Astrocyte (in vitro differentiated cells and primary cell): ENCODE data around the gene VPS26C. TPM values are rescaled to one million over a fixed set of nuclear protein-coding genes. Genes with fewer than 3 reads are reported as not detected.

Experiments
- DNase-seq: peaks from one replicate; pipeline ENCODE4 v3.0.0-alpha.2; 2010; ENCODE audit warnings: low read depth
- FAIRE-seq: peaks from 2 replicates; lab custom pipeline; 2011; peaks lifted over from hg19 to GRCh38; lab: Jason Lieb, UNC
- H2AFZ ChIP-seq: 2 replicates; pipeline ENCODE4 v1.6.0; 2012; ENCODE audit warnings: low read depth, low read length, inconsistent platforms
- H3K27ac ChIP-seq: 2 replicates; pipeline ENCODE4 v1.5.1; 2011; ENCODE audit warnings: low read depth, low read length, inconsistent platforms
- H3K27me3 ChIP-seq: 2 replicates; pipeline ENCODE4 v1.6.0; 2011; ENCODE audit warnings: low read length, inconsistent platforms; ENCODE audit not compliant: insufficient read depth
- H3K36me3 ChIP-seq: 2 replicates; pipeline ENCODE4 v1.5.1; 2011; ENCODE audit warnings: low read length, inconsistent platforms; ENCODE audit not compliant: insufficient read depth
- H3K4me1 ChIP-seq: 2 replicates; pipeline ENCODE4 v1.5.1; 2011; ENCODE audit warnings: low read length, inconsistent platforms; ENCODE audit not compliant: insufficient read depth
- H3K4me2 ChIP-seq: 2 replicates; pipeline ENCODE4 v1.6.0; 2012; ENCODE audit warnings: low read length, inconsistent platforms
- H3K4me3 ChIP-seq: 2 replicates; pipeline ENCODE4 v1.5.1; 2011; ENCODE audit warnings: low read depth, mild to moderate bottlenecking, low read length, inconsistent platforms; ENCODE audit not compliant: insufficient read depth
- H3K79me2 ChIP-seq: 2 replicates; pipeline ENCODE4 v1.6.0; 2012; ENCODE audit warnings: mild to moderate bottlenecking, low read length, inconsistent platforms; ENCODE audit not compliant: insufficient read depth
- H3K9ac ChIP-seq: 2 replicates; pipeline ENCODE4 v1.6.0; 2012; ENCODE audit warnings: mild to moderate bottlenecking, low read length, inconsistent platforms
- H3K9me3 ChIP-seq: 2 replicates; pipeline ENCODE4 v1.5.1; 2012; ENCODE audit warnings: low read depth, mild to moderate bottlenecking, low read length, inconsistent platforms; ENCODE audit not compliant: insufficient read depth
- H4K20me1 ChIP-seq: 2 replicates; pipeline ENCODE4 v1.6.0; 2012; ENCODE audit warnings: low read length, inconsistent platforms; ENCODE audit not compliant: insufficient read depth
- H3K27ac Mint-ChIP-seq: one replicate; pipeline ENCODE4 v1.8.0; 2021; ENCODE audit warnings: mild to moderate bottlenecking, mixed read lengths; ENCODE audit not compliant: unreplicated experiment
- H3K27me3 Mint-ChIP-seq: one replicate; pipeline ENCODE4 v1.8.0; 2021; ENCODE audit warnings: low read depth, mixed read lengths; ENCODE audit not compliant: unreplicated experiment
- H3K36me3 Mint-ChIP-seq: one replicate; pipeline ENCODE4 v1.8.0; 2021; ENCODE audit warnings: low read depth, mixed read lengths; ENCODE audit not compliant: unreplicated experiment
- H3K4me1 Mint-ChIP-seq: one replicate; pipeline ENCODE4 v1.8.0; 2021; ENCODE audit warnings: low read depth, mixed read lengths; ENCODE audit not compliant: unreplicated experiment
- H3K4me3 Mint-ChIP-seq: one replicate; pipeline ENCODE4 v1.8.0; 2021; ENCODE audit warnings: mild to moderate bottlenecking, moderate library complexity, mixed read lengths; ENCODE audit not compliant: unreplicated experiment
- H3K9me3 Mint-ChIP-seq: one replicate; pipeline ENCODE4 v1.8.0; 2021; ENCODE audit warnings: mild to moderate bottlenecking, mixed read lengths; ENCODE audit not compliant: unreplicated experiment
- CTCF ChIP-seq: IDR thresholded peaks from 2 replicates; pipeline ENCODE4 v1.5.1; 2011; ENCODE audit warnings: low read depth, mild to moderate bottlenecking, inconsistent platforms, low read length, moderate library complexity; ENCODE audit not compliant: insufficient read depth
- EZH2 ChIP-seq: IDR thresholded peaks from 2 replicates; pipeline ENCODE4 v1.6.1; 2012; ENCODE audit warnings: mild to moderate bottlenecking, low read length, inconsistent platforms; ENCODE audit not compliant: insufficient read depth
- total RNA-seq: library from RNA; stranded (reverse); gene quantifications from 2 replicates; pipeline ENCODE4 v1.2.1, GENCODE V29; 2021

VPS26C gene
- total RNA-seq, 1 donor from 2014 or later: 52.9 TPM

DNA sequence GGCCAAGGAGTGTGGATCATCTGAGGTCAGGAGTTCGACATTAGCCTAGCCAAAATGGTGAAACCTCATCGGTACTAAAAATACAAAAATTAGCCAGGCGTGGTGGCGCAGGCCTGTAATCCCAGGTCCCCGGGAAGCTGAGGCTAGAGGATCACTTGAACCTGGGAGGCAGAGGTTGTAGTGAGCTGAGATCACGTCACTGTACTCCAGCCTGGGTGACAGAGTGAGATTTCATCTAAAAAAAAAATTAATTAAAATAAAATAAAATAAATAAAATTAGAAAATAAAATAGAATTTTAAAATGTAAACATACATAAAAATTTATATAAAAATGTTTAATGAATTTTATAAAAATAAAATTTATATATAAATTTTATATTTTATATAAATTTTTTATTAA is 5.8 kb upstream of the VPS26C start:
- H3K36me3 ChIP-seq: no peaks in the 10 kb centered on the region
- no peaks in the 10 kb centered on the region for H4K20me1 ChIP-seq
- peaks cover 4% of the 10 kb centered on the region for H3K27me3 ChIP-seq
- Mint-ChIP-seq H3K36me3 (peaks cover 4% of the 10 kb centered on the region), H3K4me1 (no peaks in the 10 kb centered on the region), H3K27ac (no peak overlapping the region), H3K4me3 (no peak overlapping the region), H3K9me3 (no peaks in the 10 kb centered on the region), H3K27me3 (no peaks in the 10 kb centered on the region)
- H3K4me1 ChIP-seq: no peaks in the 10 kb centered on the region
- no peak overlapping the region for H2AFZ ChIP-seq
- no peak overlapping the region for H3K9ac ChIP-seq
- no peak overlapping the region for H3K27ac ChIP-seq
- DNase-seq: no peak
- no peak for TF ChIP-seq CTCF
- TF ChIP-seq EZH2: no peak
- H3K9me3 ChIP-seq: no peaks in the 10 kb centered on the region
- H3K4me2 ChIP-seq: no peak overlapping the region
- H3K4me3 ChIP-seq: no peak overlapping the region
- peaks cover 7% of the 10 kb centered on the region for H3K79me2 ChIP-seq
- no peak for FAIRE-seq

DNA sequence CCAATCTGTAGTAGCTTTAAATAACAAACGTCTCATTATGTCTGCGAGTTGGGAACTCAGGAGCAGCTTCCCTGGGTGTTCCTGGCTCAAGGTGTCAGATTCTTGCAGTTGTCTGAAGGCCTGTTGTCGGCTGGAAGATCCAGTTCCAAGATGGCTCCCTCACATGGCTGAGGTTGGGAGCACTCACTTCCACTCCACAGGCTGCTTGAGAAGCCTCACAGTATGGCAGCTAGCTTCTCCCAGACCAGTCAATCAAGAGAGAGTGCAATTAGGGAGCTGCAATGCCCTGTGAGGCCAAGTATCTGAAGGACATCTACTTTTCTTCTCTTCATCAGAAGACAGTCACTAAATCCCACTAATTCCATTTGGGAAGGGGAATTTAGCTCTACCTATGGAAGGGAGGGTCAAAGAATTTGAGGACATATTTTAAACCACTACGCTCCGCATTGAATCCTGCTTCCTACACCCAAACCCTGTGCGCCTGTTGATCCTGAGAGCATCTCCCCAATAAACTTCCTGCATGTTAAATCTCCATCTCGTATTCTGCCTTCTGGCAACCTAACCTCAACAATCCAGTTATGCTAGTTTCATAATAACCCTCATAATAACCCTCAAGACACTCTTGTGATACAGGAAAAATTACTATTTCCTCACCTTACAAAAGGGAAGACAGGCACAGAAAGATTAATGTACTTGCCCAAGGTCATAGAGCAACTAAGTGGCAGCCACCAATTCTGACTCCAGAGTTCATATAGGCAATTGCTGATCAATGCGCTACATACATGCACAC is 3.6 kb upstream of the VPS26C start:
- TF ChIP-seq EZH2 (no peak), CTCF (no peak)
- H3K27me3 ChIP-seq: peaks cover 4% of the 10 kb centered on the region
- no peak overlapping the region for H3K4me2 ChIP-seq
- Mint-ChIP-seq H3K27me3 (no peaks in the 10 kb centered on the region), H3K9me3 (no peaks in the 10 kb centered on the region), H3K36me3 (peaks cover 4% of the 10 kb centered on the region), H3K27ac (no peak overlapping the region), H3K4me3 (no peak overlapping the region), H3K4me1 (no peaks in the 10 kb centered on the region)
- H3K36me3 ChIP-seq: no peaks in the 10 kb centered on the region
- FAIRE-seq: no peak
- no peaks in the 10 kb centered on the region for H3K4me1 ChIP-seq
- no peak for DNase-seq
- no peak overlapping the region for H3K27ac ChIP-seq
- no peak overlapping the region for H3K9ac ChIP-seq
- no peak overlapping the region for H3K4me3 ChIP-seq
- H4K20me1 ChIP-seq: no peaks in the 10 kb centered on the region
- no peaks in the 10 kb centered on the region for H3K9me3 ChIP-seq
- H2AFZ ChIP-seq: no peak overlapping the region
- peaks cover 19% of the 10 kb centered on the region for H3K79me2 ChIP-seq

DNA sequence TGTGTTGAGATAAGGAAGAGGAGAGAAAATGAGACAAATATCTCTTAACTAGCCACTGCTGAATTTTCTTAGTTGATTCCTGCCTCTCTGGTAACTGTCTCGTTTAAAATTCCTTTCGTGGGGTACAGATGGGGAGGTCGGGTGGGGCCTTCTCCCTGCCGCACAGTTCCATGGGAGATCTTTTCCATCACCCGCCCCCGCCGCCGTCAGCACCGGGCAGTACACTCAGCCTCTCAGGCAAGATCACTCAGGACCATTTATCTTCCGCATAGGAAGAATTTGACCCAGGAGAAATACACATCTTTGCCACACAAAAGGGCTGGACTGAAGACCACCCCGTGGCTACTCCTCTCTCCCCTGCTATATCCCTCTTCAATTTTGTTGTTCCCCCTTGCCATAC is 2.3 kb upstream of the VPS26C start:
- peaks cover 7% of the 10 kb centered on the region for H3K4me1 Mint-ChIP-seq
- no peak for FAIRE-seq
- TF ChIP-seq CTCF (no peak), EZH2 (no peak)
- H3K9me3 ChIP-seq: no peaks in the 10 kb centered on the region
- H3K4me2 ChIP-seq: no peak overlapping the region
- no peak overlapping the region for H3K4me3 Mint-ChIP-seq
- no peaks in the 10 kb centered on the region for H3K27me3 Mint-ChIP-seq
- peaks cover 4% of the 10 kb centered on the region for H3K27me3 ChIP-seq
- H3K36me3 Mint-ChIP-seq: peaks cover 7% of the 10 kb centered on the region
- no peaks in the 10 kb centered on the region for H3K36me3 ChIP-seq
- no peak overlapping the region for H3K27ac ChIP-seq
- peaks cover 32% of the 10 kb centered on the region for H3K79me2 ChIP-seq
- H4K20me1 ChIP-seq: peaks cover 5% of the 10 kb centered on the region
- no peak overlapping the region for H3K27ac Mint-ChIP-seq
- no peak overlapping the region for H3K9ac ChIP-seq
- no peak overlapping the region for H3K4me3 ChIP-seq
- no peaks in the 10 kb centered on the region for H3K9me3 Mint-ChIP-seq
- H2AFZ ChIP-seq: no peak overlapping the region
- H3K4me1 ChIP-seq: no peaks in the 10 kb centered on the region
- no peak for DNase-seq
